Tibial nerve (tissue), 3 donors: ENCODE results near the gene PLA2G4A.

ENCODE experiments used
- POLR2A ChIP-seq, 2 donors: fragments of 450-650 bp; IDR thresholded peaks; one replicate each; pipeline ENCODE4 v1.6.1; 2017; ENCODE audit warnings: antibody characterized with exemption in 2 of 2, mild to moderate bottlenecking in 2 of 2, moderate library complexity in 2 of 2
- TF ChIP-seq, protein P1 (sequence below), 5 experiments: fragments of 200-600 bp in 3 of 5; fragments of 450-650 bp in 2 of 5; sonication (generic) in 3 of 5; IDR thresholded peaks; one replicate each; pipeline ENCODE4 v1.5.1; 2016 to 2019; ENCODE audit warnings: antibody characterized with exemption in 5 of 5, mild to moderate bottlenecking in 3 of 5, moderate library complexity in 2 of 5

DNA sequence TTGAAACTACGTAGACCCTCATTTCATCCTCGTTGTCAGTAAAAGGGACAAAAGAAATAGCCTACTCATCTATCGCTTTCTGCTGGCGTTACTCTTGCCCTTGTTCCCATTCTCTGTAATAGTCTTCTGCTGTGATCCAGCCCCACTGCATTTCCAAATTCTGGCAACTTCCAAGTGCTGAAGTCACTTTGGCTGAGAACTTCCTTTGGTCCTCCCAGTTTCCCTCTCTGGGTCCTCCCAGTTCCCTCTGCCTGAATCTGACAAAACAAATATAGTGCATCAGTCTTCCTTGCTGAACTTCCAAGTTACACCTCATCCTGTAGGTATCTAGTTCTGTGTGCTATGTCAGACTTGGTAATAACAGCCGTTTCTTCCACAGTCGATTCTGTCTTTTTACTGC, 47.0 kb upstream of the PLA2G4A start:
- no peak for TF ChIP-seq POLR2A (IDR thresholded peaks at IDR 0.05)
- TF ChIP-seq, protein P1, sequence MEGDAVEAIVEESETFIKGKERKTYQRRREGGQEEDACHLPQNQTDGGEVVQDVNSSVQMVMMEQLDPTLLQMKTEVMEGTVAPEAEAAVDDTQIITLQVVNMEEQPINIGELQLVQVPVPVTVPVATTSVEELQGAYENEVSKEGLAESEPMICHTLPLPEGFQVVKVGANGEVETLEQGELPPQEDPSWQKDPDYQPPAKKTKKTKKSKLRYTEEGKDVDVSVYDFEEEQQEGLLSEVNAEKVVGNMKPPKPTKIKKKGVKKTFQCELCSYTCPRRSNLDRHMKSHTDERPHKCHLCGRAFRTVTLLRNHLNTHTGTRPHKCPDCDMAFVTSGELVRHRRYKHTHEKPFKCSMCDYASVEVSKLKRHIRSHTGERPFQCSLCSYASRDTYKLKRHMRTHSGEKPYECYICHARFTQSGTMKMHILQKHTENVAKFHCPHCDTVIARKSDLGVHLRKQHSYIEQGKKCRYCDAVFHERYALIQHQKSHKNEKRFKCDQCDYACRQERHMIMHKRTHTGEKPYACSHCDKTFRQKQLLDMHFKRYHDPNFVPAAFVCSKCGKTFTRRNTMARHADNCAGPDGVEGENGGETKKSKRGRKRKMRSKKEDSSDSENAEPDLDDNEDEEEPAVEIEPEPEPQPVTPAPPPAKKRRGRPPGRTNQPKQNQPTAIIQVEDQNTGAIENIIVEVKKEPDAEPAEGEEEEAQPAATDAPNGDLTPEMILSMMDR (IDR thresholded peaks at IDR 0.05), result no peak
